ENCODE results near the gene TEX38. TPM values are rescaled to one million over a fixed set of nuclear protein-coding genes. Genes with fewer than 3 reads are reported as not detected.
"Not testable (repeated sequence)": the region's sequence is repeated elsewhere in the genome, so short reads cannot be mapped to it uniquely, and the experiment has no call there.

The TEX38 gene
- total RNA-seq, 4 donors from 2014 or later: not detected

DNA sequence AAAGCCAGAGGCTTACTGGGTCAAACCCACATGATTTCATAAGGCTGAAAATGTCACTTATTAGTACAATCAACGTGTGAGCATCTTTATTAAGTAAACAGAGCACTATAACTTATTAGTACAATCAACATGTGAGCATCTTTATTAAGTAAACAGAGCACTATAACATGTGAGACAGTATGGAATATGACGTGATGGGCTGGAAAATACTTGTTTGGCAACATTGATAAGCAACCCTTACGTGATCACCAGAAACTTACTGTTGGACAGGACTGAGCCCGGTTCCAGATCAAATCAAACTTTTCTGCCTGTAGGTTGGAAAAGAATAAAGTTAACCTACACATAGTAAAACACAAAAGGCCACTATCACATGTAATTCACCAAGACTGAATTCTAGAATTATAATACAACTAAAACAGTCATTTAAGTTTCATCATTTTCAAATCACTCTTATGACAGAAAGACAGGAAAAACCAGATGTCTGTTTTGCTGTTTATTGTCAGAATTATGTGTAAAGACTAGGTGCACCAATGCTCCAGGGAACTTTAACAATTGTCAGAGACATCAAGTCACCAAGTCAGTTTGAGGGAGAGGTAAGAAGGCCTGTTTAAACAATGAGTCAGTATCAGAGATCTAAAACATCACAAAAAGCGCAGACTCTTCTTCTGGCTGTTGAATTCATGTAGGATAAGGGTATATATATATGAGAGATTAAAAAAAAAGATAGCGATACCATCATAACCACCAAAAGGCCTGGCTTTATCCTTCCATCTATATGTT, 19.1 kb upstream of the TEX38 start:
- intact Hi-C loops (cut with DNase I; ENCODE audit: low total_unique reads): no loop called here
- TF ChIP-seq EP300 (IDR thresholded peaks at IDR 0.05; ENCODE audit: low read depth) (no peak), CTCF (IDR thresholded peaks at IDR 0.05) (no peak), POLR2AphosphoS5 (IDR thresholded peaks at IDR 0.05) (no peak), POLR2A (IDR thresholded peaks at IDR 0.05) (no peak)
- peak overlapping the region; percentile 72 to 86 (median 78) for H3K27ac ChIP-seq
- H3K4me3 ChIP-seq: no peak overlapping the region
- H3K9me3 ChIP-seq: peaks cover 0 to 2% of the 10 kb centered on the region in 2 donors
- no peak for DNase-seq
- H3K4me1 ChIP-seq: peaks cover 0 to 23% (median 14%) of the 10 kb centered on the region in 4 donors
- peaks cover 0 to 49% (median 15%) of the 10 kb centered on the region in 4 donors for H3K36me3 ChIP-seq
- in situ Hi-C loops (cut with MboI; ENCODE audit: low pct_ligation_motif_present in 1 of 4, low pct_unique_long_range_greater_than_20kb in 1 of 4, low sequenced_read_pairs in 3 of 4): no loop called here
- H3K27me3 ChIP-seq: no peaks in the 10 kb centered on the region
- WGBS, 2 donors (ENCODE audit: low coverage in 1 of 2): 53 to 55% methylated on average over 4 to 6 of the region's 6 CpGs

GRCh38 chr1:46653405-46653958, 18.2 kb upstream of the TEX38 start:
- Histone ChIP-seq H3K4me1 (peaks cover 0 to 23% (median 14%) of the 10 kb centered on the region in 4 donors), H3K27me3 (no peaks in the 10 kb centered on the region), H3K4me3 (peak overlapping the region in 3 of 4 donors; percentile 16 to 34 (median 18)), H3K36me3 (peaks cover 0 to 47% (median 15%) of the 10 kb centered on the region in 4 donors), H3K27ac (peak overlapping the region; percentile 72 to 86 (median 78)), H3K9me3 (peaks cover 0 to 2% of the 10 kb centered on the region in 2 donors)
- 36 to 48% methylated on average over 2 of the region's 2 CpGs for WGBS, 2 donors (ENCODE audit: low coverage in 1 of 2)
- intact Hi-C loops (cut with DNase I; ENCODE audit: low total_unique reads): no loop called here
- in situ Hi-C loops (cut with MboI; ENCODE audit: low pct_ligation_motif_present in 1 of 4, low pct_unique_long_range_greater_than_20kb in 1 of 4, low sequenced_read_pairs in 3 of 4): no loop called here
- TF ChIP-seq POLR2AphosphoS5 (IDR thresholded peaks at IDR 0.05): peak in 2 of 3 donors; percentile 29 to 37
- TF ChIP-seq POLR2A (IDR thresholded peaks at IDR 0.05): no peak
- DNase-seq: no peak

GRCh38 chr1:46654012-46654411, 17.6 kb upstream of the TEX38 start:
- Histone ChIP-seq H3K27me3 (no peaks in the 10 kb centered on the region), H3K36me3 (peaks cover 0 to 43% (median 15%) of the 10 kb centered on the region in 4 donors), H3K9me3 (peaks cover 0 to 2% of the 10 kb centered on the region in 2 donors), H3K27ac (peak overlapping the region; percentile 72 to 86 (median 78)), H3K4me3 (peak overlapping the region in 3 of 4 donors; percentile 16 to 34 (median 18)), H3K4me1 (peaks cover 0 to 23% (median 14%) of the 10 kb centered on the region in 4 donors)
- DNase-seq: no peak
- TF ChIP-seq CTCF (IDR thresholded peaks at IDR 0.05): no peak
- TF ChIP-seq POLR2AphosphoS5 (IDR thresholded peaks at IDR 0.05): no peak
- intact Hi-C loops (cut with DNase I; ENCODE audit: low total_unique reads): no loop called here
- in situ Hi-C loops (cut with MboI; ENCODE audit: low pct_ligation_motif_present in 1 of 4, low pct_unique_long_range_greater_than_20kb in 1 of 4, low sequenced_read_pairs in 3 of 4): no loop called here
- 25 to 45% methylated on average over 1 of the region's 1 CpG for WGBS, 2 donors (ENCODE audit: low coverage in 1 of 2)

GRCh38 chr1:46654698-46655097, 17.0 kb upstream of the TEX38 start:
- H3K4me3 ChIP-seq; H3K9me3 ChIP-seq; H3K27me3 ChIP-seq; DNase-seq; in situ Hi-C loops (cut with MboI; ENCODE audit: low pct_ligation_motif_present in 1 of 4, low pct_unique_long_range_greater_than_20kb in 1 of 4, low sequenced_read_pairs in 3 of 4); intact Hi-C loops (cut with DNase I; ENCODE audit: low total_unique reads): not testable (repeated sequence)
- H3K36me3 ChIP-seq: peaks cover 0 to 36% (median 13%) of the 10 kb centered on the region in 4 donors
- peak overlapping the region in 3 of 4 donors; percentile 72 to 86 (median 79) for H3K27ac ChIP-seq
- 100% methylated on average over 1 to 2 of the region's 2 CpGs for whole genome bisulfite sequencing, 2 donors (ENCODE audit: low coverage in 1 of 2)
- peaks cover 0 to 23% (median 14%) of the 10 kb centered on the region in 4 donors for H3K4me1 ChIP-seq

GRCh38 chr1:46655848-46656247, 15.8 kb upstream of the TEX38 start:
- no peak for DNase-seq
- Histone ChIP-seq H3K4me3 (no peak overlapping the region), H3K9me3 (no peaks in the 10 kb centered on the region), H3K4me1 (peaks cover 0 to 23% (median 14%) of the 10 kb centered on the region in 4 donors), H3K36me3 (peaks cover 0 to 25% (median 12%) of the 10 kb centered on the region in 4 donors), H3K27me3 (no peaks in the 10 kb centered on the region), H3K27ac (no peak overlapping the region)
- intact Hi-C loops (cut with DNase I; ENCODE audit: low total_unique reads) (no loop called here), in situ Hi-C loops (cut with MboI; ENCODE audit: low pct_ligation_motif_present in 1 of 4, low pct_unique_long_range_greater_than_20kb in 1 of 4, low sequenced_read_pairs in 3 of 4) (no loop called here)
- no peak for TF ChIP-seq EP300 (IDR thresholded peaks at IDR 0.05; ENCODE audit: low read depth)
- TF ChIP-seq POLR2A (IDR thresholded peaks at IDR 0.05): no peak
- TF ChIP-seq POLR2AphosphoS5 (IDR thresholded peaks at IDR 0.05): no peak
- TF ChIP-seq CTCF (IDR thresholded peaks at IDR 0.05): no peak
